ENCODE results near the gene SLC7A6OS.

The SLC7A6OS gene

DNA sequence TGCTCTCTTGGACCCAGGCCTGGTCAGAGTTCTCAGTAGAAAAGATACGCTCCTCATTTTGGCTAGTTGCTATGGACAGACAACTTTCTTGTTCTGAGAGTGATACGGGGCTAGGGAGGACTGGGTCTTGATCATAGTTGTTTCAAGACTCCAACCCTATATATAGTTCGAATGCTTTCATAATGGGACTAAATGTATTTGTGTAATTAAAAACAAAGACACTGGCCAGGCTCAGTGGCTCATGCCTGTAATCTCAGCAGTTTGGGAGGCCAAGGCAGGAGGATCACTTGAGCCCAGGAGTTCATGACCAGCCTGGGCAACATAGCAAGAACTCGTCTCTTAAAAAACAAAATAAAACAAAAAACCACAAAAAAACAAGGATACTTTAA is 28.7 kb downstream of the SLC7A6OS start:
- in situ Hi-C loops (cut with MboI; ENCODE audit: low sequenced_read_pairs) = no loop called here

DNA sequence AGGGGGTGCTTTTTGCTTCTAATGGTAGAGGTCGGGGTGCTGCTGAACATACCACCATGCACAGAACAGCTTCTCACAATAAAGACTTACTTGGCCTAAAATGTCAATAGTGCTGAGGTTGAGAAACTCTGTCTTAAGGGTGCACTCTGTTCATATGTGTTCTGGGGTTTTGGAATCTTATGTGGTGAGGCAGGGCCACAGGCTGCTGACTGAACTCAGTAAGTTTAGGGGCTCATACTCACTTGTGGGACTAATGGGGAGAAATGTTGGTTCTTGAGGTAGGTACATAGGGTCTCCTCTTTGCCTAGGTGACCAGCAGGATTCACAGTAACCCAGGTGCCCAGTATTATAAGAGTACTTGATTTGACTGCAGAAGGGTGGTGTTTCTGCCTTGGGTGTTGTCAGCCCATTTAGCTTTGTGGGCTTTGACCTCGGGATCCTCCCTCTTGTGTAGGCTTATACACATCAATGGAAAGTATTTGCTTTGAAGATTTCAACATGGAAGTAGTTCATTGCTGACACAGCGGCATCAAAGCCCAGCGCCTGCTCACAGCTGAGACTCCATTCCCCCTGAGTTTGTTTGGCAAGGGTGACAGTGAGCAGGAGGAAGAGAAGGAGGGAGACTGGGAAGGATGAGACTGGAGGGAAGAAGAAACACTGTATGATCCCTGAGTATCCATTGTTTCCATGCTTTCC is 29.2 kb downstream of the SLC7A6OS start:
- in situ Hi-C loops (cut with MboI; ENCODE audit: low sequenced_read_pairs) = no loop called here

- in situ Hi-C loops (cut with MboI; ENCODE audit: low sequenced_read_pairs) = no loop called here
These were observed 30.8 kb downstream of the SLC7A6OS start for GRCh38 chr16:68279726-68280558.

GRCh38 chr16:68276223-68276622 is 34.5 kb downstream of the SLC7A6OS start:
- in situ Hi-C loops (cut with MboI; ENCODE audit: low sequenced_read_pairs) = no loop called here

DNA sequence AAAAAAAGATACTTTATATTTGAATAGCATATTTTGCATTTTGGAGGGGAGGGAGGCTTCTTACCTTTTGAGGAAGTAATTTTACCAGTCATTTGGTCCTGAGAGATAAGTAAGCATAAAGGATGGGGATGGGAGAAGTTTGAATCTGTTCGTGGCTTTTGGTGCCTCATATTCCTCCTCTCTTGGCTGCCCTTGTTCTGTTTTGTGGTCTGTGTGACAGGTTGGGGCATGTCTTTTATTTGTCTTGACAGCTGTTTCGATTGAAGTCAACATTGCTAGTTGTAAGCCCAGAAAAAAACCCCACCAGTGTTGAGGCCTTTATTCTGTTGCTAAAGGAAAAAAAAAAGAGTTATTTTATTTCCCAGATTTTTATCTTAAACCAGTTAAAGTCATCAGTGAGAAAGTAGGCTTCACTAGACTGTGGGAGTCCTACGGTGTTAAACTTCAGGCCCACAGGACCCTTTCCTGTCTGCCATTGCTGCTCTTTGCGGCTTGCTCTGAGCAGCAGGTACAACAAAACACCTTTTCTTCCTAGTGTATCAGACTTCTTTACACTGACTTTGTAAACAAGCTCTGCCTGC is 35.0 kb downstream of the SLC7A6OS start:
- in situ Hi-C loops (cut with MboI; ENCODE audit: low sequenced_read_pairs) = no loop called here

DNA sequence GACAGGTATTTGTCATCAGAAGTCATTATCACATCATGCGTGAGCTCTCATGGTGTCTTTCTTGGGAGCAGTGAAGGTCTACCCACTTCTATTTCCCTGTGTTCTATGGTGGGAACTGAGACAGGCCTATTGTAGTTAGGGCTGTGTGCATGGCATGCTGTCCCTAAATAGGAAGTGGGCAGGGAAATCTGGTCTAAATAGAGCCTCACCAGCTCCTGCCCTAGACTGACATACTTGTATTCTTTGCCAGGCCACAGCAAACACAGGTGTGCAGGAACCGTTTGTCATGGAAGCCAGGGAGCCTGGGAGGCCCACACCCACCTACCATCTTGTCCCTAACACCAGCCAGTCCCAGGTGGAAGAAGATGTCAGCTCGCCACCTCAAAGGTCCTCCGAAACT is 36.3 kb downstream of the SLC7A6OS start:
- in situ Hi-C loops (cut with MboI; ENCODE audit: low sequenced_read_pairs) = no loop called here

- in situ Hi-C loops (cut with MboI; ENCODE audit: low sequenced_read_pairs) = no loop called here
These were observed 36.9 kb downstream of the SLC7A6OS start for GRCh38 chr16:68273896-68274295.

DNA sequence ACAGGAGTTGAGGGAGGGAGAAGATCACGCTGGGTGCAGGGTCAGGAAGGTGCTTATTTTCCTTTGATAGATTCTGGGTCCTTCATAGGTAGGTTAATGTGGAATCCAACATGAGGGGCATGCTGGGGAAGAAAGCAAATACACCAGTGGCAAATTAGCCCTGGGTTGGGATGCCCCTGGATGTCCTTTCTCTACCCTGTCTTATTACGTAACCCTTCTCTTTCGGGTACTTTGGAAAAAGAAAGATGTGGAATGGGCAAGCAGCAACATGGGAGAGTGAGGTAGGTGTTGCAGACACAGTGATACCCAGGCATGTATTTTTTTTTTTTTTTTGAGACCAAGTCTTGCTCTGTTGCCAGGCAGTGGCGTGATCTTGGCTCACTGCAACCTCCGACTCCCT is 37.3 kb downstream of the SLC7A6OS start:
- in situ Hi-C loops (cut with MboI; ENCODE audit: low sequenced_read_pairs) = no loop called here

DNA sequence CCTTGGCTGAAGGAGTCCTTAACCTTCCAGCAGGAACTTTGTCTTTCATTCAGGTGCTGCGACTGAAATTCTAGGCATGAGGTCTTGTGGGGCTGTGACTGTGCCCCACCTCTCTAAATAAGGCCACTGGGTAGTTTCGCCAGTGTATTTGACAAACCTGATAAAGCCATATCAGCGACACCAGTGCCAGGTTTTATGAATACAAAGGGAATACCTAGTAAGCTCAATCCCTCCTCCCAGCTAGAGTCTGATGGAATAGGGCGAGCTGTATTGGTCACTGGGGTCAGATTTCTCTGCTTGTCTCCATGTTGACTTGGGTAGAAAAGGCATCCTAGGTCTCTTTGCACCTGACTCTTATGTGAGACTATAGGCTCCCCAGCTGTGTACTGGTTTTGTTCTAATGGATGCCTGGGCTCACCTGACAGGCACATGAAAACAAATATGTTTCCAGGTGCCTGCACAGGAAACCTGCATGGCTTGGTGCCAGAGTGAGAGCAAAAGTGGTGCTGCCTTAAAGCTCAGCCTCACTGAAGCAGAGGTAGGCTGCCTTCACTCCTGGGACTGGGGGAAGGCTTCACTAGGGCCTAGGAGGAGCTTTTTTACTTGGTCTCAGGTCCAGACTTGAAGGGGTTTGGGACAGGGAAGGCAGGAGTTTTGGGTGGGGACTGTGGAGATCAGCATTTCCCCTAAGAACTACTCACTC is 38.1 kb downstream of the SLC7A6OS start:
- in situ Hi-C loops (cut with MboI; ENCODE audit: low sequenced_read_pairs) = no loop called here

GRCh38 chr16:68270353-68270752 is 40.4 kb downstream of the SLC7A6OS start:
- in situ Hi-C loops (cut with MboI; ENCODE audit: low sequenced_read_pairs) = no loop called here

DNA sequence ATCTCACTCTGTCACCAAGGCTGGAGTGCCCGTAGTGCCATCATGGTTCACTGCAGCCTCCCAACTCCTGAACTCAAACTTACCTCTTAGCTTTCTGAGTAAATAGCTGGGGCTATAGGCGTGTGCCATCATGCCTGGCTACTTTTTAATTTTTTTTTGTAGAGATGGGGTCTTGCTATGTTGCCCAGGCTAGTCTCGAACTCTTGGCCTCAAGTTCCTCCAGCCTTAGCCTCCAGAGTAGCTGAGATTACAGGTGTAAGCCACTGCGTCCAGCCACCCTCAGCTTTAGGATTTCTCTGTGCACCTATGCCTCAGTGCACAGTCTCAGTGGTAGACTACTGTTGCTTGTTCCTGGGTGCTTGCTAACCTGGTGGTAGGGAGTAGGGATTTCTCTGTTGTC is 41.0 kb downstream of the SLC7A6OS start:
- in situ Hi-C loops (cut with MboI; ENCODE audit: low sequenced_read_pairs) = no loop called here

GRCh38 chr16:68267612-68268405 is 42.9 kb downstream of the SLC7A6OS start:
- in situ Hi-C loops (cut with MboI; ENCODE audit: low sequenced_read_pairs) = no loop called here

DNA sequence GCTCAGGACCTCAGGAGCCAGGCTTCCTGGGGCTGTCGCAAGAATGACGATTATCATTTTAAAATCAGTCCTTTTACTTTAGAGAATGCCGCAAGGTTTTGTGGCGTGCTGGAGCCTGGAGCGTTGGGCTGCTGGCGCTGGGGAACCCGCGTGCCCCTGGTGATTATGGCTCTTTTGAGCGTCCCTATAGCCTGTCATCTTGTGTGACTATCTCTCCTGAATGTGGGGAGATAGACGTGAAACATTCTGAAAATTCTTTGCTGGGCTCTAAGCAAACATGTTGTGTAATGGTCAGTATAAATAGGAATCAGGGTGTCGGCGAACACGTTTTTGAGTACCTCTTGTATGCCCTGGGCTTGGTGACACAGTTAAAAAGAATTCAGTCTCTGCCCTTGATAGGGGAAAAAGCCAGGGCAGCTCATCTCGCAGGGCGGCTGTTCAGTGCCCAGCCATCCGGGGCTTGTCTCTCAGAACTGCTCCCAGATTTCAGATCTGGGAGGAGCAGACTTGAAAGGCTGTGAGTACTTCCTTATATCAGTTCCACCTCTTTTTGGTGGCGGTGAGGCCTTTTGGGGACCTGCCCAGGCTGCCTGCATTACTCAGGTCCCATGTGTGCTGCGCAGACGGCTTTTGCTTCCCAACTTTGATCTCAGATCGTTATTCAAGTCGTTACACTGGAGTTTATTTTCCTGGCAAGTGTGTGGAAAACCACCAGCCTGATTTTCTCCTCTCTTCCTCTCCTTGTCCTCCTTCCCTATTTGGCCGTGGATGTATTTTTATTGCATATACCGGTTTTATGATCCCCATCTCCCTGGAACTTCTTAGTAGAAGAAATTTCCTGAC is 45.4 kb downstream of the SLC7A6OS start:
- in situ Hi-C loops (cut with MboI; ENCODE audit: low sequenced_read_pairs) = no loop called here

GRCh38 chr16:68264128-68265077 is 46.3 kb downstream of the SLC7A6OS start, which contains the start of gene SLC7A6:
TSS of gene SLC7A6 (plus strand) at chr16:68264526. CDS start at chr16:68274727, 10,201 bp downstream.
- in situ Hi-C loops (cut with MboI; ENCODE audit: low sequenced_read_pairs) = no loop called here

DNA sequence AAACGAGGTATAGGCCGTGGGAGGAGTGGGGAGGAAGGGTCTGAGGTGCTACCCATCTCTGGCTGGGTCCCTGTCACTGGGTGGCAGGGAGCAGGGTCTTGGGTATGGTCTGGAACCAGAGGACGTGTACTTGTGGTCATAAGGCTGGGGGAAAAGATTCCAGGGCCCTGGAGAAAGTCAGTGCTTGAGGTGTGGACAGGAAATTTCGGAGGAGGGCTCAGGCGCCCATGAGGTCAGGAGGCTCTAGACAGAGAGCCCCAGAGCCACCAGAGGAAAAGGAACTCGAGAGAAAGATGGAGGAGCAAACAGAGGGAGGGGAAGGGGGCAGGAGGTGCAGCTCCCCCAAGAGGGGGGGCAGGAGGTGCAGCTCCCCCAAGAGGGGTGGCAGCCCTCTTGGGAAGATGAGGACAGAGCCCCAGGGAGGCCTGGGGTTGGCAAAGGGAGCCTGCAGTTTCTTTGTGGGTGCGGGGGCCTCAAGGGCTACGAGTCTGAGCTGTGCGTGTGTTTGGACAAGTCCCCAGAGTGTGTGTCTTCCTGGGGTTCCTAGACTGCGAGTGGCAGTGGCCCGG is 47.1 kb downstream of the SLC7A6OS start:
- in situ Hi-C loops (cut with MboI; ENCODE audit: low sequenced_read_pairs) = no loop called here

- in situ Hi-C loops (cut with MboI; ENCODE audit: low sequenced_read_pairs) = loop anchor here (5.0 kb wide), 1 partner anchor 68 kb away; no protein-coding TSS in a partner anchor
These were observed 51.5 kb downstream of the SLC7A6OS start for GRCh38 chr16:68259007-68259825.

Data from HL-60/S4 (cell line).